ENCODE measurements around the gene TP53BP2.

TP53BP2 gene

GRCh38 chr1:223774134-223774814, 71.5 kb downstream of the TP53BP2 start:
- TF ChIP-seq MAX (IDR thresholded peaks at IDR 0.05; ENCODE audit: low read depth, low read length) (no peak), MYC (IDR thresholded peaks at IDR 0.05; ENCODE audit: low read depth, low read length) (no peak)
- no peak for DNase-seq (ENCODE audit: low read depth)
- H3K4me3 ChIP-seq (ENCODE audit: low read depth, low read length) = no peak overlapping the region

GRCh38 chr1:223772771-223773160, 73.0 kb downstream of the TP53BP2 start:
- no peak overlapping the region for H3K4me3 ChIP-seq (ENCODE audit: low read depth, low read length)
- TF ChIP-seq POLR2A (IDR thresholded peaks at IDR 0.05; ENCODE audit: extremely low read depth, insufficient read length) (no peak), MAX (IDR thresholded peaks at IDR 0.05; ENCODE audit: low read depth, low read length) (no peak), MYC (IDR thresholded peaks at IDR 0.05; ENCODE audit: low read depth, low read length) (no peak), CTCF (IDR thresholded peaks at IDR 0.05; ENCODE audit: low read depth, low read length) (no peak)
- no peak for DNase-seq (ENCODE audit: low read depth)

- DNase-seq (ENCODE audit: low read depth) = peak; percentile 28
- TF ChIP-seq MAX (IDR thresholded peaks at IDR 0.05; ENCODE audit: low read depth, low read length) = 0 out of 2 replicates have a peak, but pooled peaks have one; percentile 9
- TF ChIP-seq POLR2A (IDR thresholded peaks at IDR 0.05; ENCODE audit: extremely low read depth, insufficient read length) = no peak
- no peak overlapping the region for H3K4me3 ChIP-seq (ENCODE audit: low read depth, low read length)
These were observed 73.7 kb downstream of the TP53BP2 start for GRCh38 chr1:223771814-223772770.

- no peak overlapping the region for H3K4me3 ChIP-seq (ENCODE audit: low read depth, low read length)
- no peak for DNase-seq (ENCODE audit: low read depth)
- TF ChIP-seq POLR2A (IDR thresholded peaks at IDR 0.05; ENCODE audit: extremely low read depth, insufficient read length) (no peak), CTCF (IDR thresholded peaks at IDR 0.05; ENCODE audit: low read depth, low read length) (no peak), MYC (IDR thresholded peaks at IDR 0.05; ENCODE audit: low read depth, low read length) (no peak), MAX (IDR thresholded peaks at IDR 0.05; ENCODE audit: low read depth, low read length) (no peak)
These were observed 74.3 kb downstream of the TP53BP2 start for GRCh38 chr1:223771469-223771813.

- no peak for DNase-seq (ENCODE audit: low read depth)
- TF ChIP-seq CTCF (IDR thresholded peaks at IDR 0.05; ENCODE audit: low read depth, low read length) (no peak), MYC (IDR thresholded peaks at IDR 0.05; ENCODE audit: low read depth, low read length) (no peak), MAX (IDR thresholded peaks at IDR 0.05; ENCODE audit: low read depth, low read length) (no peak), POLR2A (IDR thresholded peaks at IDR 0.05; ENCODE audit: extremely low read depth, insufficient read length) (no peak)
These were observed 75.0 kb downstream of the TP53BP2 start for GRCh38 chr1:223770621-223771315.

GRCh38 chr1:223765719-223766340, 79.9 kb downstream of the TP53BP2 start:
- no peak for DNase-seq (ENCODE audit: low read depth)
- H3K4me3 ChIP-seq (ENCODE audit: low read depth, low read length) = no peak overlapping the region
- no peak for TF ChIP-seq MYC (IDR thresholded peaks at IDR 0.05; ENCODE audit: low read depth, low read length)
- TF ChIP-seq POLR2A (IDR thresholded peaks at IDR 0.05; ENCODE audit: extremely low read depth, insufficient read length) = no peak
- no peak for TF ChIP-seq MAX (IDR thresholded peaks at IDR 0.05; ENCODE audit: low read depth, low read length)

More at GRCh38 chr1:223770621-223771315, 75.0 kb downstream of the TP53BP2 start:
- H3K4me3 ChIP-seq (ENCODE audit: low read depth, low read length) = no peak overlapping the region
